GM19324 (cell line): ENCODE measurements around the gene PDIA2.
"Not testable (repeated sequence)": the region's sequence is repeated elsewhere in the genome, so short reads cannot be mapped to it uniquely, and the experiment has no call there.

ENCODE experiments used
- ATAC-seq: cut with Tn5 transposase; IDR thresholded peaks from one replicate; pipeline ENCODE4 v1.9.1; 2021; ENCODE audit warnings: mild to moderate bottlenecking, moderate library complexity; ENCODE audit not compliant: unreplicated experiment, low FRiP score

PDIA2 gene

GRCh38 chr16:324451-325334, 41.7 kb downstream of the PDIA2 start:
- ATAC-seq, result peak; percentile 47

GRCh38 chr16:325375-326145, 42.6 kb downstream of the PDIA2 start:
- ATAC-seq, result no peak

GRCh38 chr16:330741-331140, 47.8 kb downstream of the PDIA2 start:
- ATAC-seq, result no peak

- not testable (repeated sequence) for ATAC-seq
Measured at GRCh38 chr16:331181-331814, 48.3 kb downstream of the PDIA2 start.

GRCh38 chr16:333406-334094, 50.6 kb downstream of the PDIA2 start:
- no peak for ATAC-seq

GRCh38 chr16:334164-334832, 51.3 kb downstream of the PDIA2 start:
- not testable (repeated sequence) for ATAC-seq

- not testable (repeated sequence) for ATAC-seq
Measured at GRCh38 chr16:334861-335632, 52.1 kb downstream of the PDIA2 start.

- ATAC-seq, result no peak
Measured at GRCh38 chr16:336269-336668, 53.3 kb downstream of the PDIA2 start.
